ENCODE measurements around the gene CDH24.

DNA sequence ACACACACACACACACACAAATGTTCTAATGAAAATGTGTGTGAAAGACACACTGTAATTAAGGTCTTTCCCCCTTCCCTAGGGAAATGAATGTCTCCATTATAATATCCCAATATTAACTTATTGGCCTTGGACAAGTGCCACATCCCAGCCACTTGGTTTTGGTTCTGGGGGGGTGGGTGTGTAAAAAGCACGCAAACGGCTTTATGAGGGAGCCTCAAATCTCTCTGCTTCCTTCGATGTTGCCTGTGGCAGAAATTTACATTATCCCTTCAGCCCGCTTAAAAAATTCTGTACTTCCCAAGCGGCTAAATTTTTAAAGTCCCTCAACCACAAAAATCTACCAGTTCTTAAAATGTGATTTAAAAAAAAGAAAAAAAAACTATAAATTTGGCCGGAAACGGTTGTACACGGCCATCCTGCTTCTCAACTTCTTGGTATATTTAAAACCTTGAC is 47.8 kb downstream of the CDH24 start:
- TF ChIP-seq, protein P1, sequence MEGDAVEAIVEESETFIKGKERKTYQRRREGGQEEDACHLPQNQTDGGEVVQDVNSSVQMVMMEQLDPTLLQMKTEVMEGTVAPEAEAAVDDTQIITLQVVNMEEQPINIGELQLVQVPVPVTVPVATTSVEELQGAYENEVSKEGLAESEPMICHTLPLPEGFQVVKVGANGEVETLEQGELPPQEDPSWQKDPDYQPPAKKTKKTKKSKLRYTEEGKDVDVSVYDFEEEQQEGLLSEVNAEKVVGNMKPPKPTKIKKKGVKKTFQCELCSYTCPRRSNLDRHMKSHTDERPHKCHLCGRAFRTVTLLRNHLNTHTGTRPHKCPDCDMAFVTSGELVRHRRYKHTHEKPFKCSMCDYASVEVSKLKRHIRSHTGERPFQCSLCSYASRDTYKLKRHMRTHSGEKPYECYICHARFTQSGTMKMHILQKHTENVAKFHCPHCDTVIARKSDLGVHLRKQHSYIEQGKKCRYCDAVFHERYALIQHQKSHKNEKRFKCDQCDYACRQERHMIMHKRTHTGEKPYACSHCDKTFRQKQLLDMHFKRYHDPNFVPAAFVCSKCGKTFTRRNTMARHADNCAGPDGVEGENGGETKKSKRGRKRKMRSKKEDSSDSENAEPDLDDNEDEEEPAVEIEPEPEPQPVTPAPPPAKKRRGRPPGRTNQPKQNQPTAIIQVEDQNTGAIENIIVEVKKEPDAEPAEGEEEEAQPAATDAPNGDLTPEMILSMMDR (IDR thresholded peaks at IDR 0.05; ENCODE audit: poor library complexity), result no peak
- TF ChIP-seq EZH2 (IDR thresholded peaks at IDR 0.05; ENCODE audit: borderline replicate concordance) (no peak), EZH2phosphoT487 (IDR thresholded peaks at IDR 0.05; ENCODE audit: low read depth, severe bottlenecking, unreplicated experiment) (no peak)
